Measurements from ENCODE around the gene SBK3. TPM values are rescaled to one million over a fixed set of nuclear protein-coding genes. Genes with fewer than 3 reads are reported as not detected.
A peak's percentile ranks its signal among the peaks of the same experiment; 100 is the strongest.

The SBK3 gene
- polyA plus RNA-seq, 1 of the 3 experiments (the other 2 are of a cell fraction), result 0.03 TPM

DNA sequence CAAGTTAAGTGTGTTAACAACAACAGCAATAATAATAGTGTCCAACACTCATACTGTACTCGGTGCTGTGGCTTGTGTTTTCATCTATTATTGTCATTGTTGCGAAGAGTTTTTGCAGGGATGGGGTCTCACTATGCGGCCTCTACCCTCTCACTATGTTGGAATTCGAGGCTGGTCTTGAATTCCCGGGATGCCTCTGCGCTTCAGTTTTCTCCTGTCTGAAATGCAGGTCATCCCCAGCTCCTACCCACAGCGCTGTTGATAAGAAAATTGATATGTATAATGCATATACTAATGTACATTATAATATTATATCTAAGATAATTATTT, 4.9 kb upstream of the SBK3 start:
- peaks cover 15% of the 10 kb centered on the region for H3F3A ChIP-seq (replicated peaks; ENCODE audit: insufficient read depth)
- no peaks in the 10 kb centered on the region for H4K20me1 ChIP-seq (ENCODE audit: insufficient read depth)
- peak overlapping the region in 1 of 2 experiments; percentile 93; a peak in 2 of 4 replicates for H3K27ac ChIP-seq (ENCODE audit: low read depth in 2 of 2, low read length in 1 of 2)
- TF ChIP-seq, protein P1, sequence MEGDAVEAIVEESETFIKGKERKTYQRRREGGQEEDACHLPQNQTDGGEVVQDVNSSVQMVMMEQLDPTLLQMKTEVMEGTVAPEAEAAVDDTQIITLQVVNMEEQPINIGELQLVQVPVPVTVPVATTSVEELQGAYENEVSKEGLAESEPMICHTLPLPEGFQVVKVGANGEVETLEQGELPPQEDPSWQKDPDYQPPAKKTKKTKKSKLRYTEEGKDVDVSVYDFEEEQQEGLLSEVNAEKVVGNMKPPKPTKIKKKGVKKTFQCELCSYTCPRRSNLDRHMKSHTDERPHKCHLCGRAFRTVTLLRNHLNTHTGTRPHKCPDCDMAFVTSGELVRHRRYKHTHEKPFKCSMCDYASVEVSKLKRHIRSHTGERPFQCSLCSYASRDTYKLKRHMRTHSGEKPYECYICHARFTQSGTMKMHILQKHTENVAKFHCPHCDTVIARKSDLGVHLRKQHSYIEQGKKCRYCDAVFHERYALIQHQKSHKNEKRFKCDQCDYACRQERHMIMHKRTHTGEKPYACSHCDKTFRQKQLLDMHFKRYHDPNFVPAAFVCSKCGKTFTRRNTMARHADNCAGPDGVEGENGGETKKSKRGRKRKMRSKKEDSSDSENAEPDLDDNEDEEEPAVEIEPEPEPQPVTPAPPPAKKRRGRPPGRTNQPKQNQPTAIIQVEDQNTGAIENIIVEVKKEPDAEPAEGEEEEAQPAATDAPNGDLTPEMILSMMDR (IDR thresholded peaks at IDR 0.05), result no peak
- no peak for TF ChIP-seq RAD21 (IDR thresholded peaks at IDR 0.05; ENCODE audit: low read length)
- H3K9me3 ChIP-seq, result no peaks in the 10 kb centered on the region
- no peaks in the 10 kb centered on the region for H3K79me2 ChIP-seq (ENCODE audit: insufficient read depth)
- H3K27me3 ChIP-seq (ENCODE audit: insufficient read depth), result no peaks in the 10 kb centered on the region
- no peak overlapping the region for H3K4me2 ChIP-seq
- peaks cover 2 to 28% of the 10 kb centered on the region in 2 experiments; a peak in 3 of 4 replicates for H3K4me1 ChIP-seq (ENCODE audit: control insufficient read depth in 1 of 2, insufficient read depth in 2 of 2, low read depth in 1 of 2, low read length in 1 of 2)
- WGBS (ENCODE audit: low lambda C conversion rate), result 62% methylated on average over 7 of the region's 7 CpGs
- peak overlapping the region; percentile 62; the same call in 1 of the 2 replicates for H2AFZ ChIP-seq (ENCODE audit: low read depth)
- ChIA-PET CTCF (interaction anchor here (0.7 to 1.4 kb wide), 2 partner anchors 9 to 34 kb away, joined by 3 read pairs; no protein-coding TSS in a partner anchor), POLR2A (no interaction called here)
- no peak for DNase-seq
- peak overlapping the region; percentile 63; the same call in 1 of the 2 replicates for H3K9ac ChIP-seq
- no peaks in the 10 kb centered on the region for H3K9me2 ChIP-seq
- no peaks in the 10 kb centered on the region for H3K36me3 ChIP-seq (replicated peaks in 1 of 2; ENCODE audit: control insufficient read depth in 1 of 2, insufficient read depth in 2 of 2, low read length in 1 of 2)
- no peak overlapping the region for H3K4me3 ChIP-seq (ENCODE audit: low read depth in 2 of 2, low read length in 1 of 2)

DNA sequence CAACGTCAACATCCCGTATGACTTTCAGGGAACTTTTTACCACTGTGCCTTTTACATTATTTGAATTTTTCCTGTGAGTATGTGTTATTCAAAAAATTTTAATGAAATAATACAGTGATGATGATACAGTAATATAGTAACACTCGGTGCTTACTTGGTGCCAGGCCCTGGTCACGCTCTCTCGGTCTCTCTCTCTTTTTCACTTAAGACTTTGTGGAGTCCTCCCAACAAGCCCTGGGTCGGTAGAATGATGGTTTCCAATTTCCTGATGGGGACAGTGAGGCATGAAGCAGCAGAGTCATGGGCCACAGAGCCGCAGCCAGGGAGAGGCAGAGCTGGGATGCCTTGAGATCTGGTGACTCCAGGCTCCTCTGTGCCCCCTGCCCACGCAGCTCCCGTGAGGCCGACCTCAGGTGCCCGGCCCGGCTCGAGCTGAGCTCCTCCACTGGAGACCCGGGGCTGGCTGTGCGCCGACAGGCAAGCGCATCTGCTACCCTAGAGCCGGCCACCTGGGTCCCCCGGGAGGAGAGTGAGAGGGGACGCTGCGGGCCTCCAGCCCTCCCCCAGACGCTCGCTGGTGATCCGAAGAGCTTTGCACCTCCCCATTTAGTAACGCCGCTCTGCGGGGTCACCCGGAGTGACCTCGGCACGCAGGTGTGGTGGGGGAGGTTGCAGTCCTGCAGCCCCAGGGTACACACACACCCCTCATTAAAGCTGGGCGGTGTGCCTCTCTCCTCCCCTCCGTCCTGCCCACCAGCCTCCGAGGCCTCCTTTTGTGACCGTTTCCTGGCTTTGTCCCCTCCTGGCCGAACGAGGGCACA, 4.4 kb upstream of the SBK3 start:
- POLR2A ChIA-PET, result no interaction called here
- Histone ChIP-seq H3K9ac (peak overlapping the region; percentile 63), H3K79me2 (ENCODE audit: insufficient read depth) (no peaks in the 10 kb centered on the region), H3K4me3 (ENCODE audit: low read depth in 2 of 2, low read length in 1 of 2) (no peak overlapping the region), H3K27me3 (ENCODE audit: insufficient read depth) (no peaks in the 10 kb centered on the region), H3F3A (replicated peaks; ENCODE audit: insufficient read depth) (peaks cover 15% of the 10 kb centered on the region), H3K9me2 (no peaks in the 10 kb centered on the region), H3K4me2 (peak overlapping the region; percentile 62), H3K27ac (ENCODE audit: low read depth in 2 of 2, low read length in 1 of 2) (peak overlapping the region in 1 of 2 experiments; percentile 93; a peak in 2 of 4 replicates), H3K36me3 (replicated peaks in 1 of 2; ENCODE audit: control insufficient read depth in 1 of 2, insufficient read depth in 2 of 2, low read length in 1 of 2) (no peaks in the 10 kb centered on the region), H3K9me3 (no peaks in the 10 kb centered on the region), H2AFZ (ENCODE audit: low read depth) (peak overlapping the region; percentile 62), H4K20me1 (ENCODE audit: insufficient read depth) (no peaks in the 10 kb centered on the region), H3K4me1 (ENCODE audit: control insufficient read depth in 1 of 2, insufficient read depth in 2 of 2, low read depth in 1 of 2, low read length in 1 of 2) (peaks cover 2 to 28% of the 10 kb centered on the region in 2 experiments; a peak in 3 of 4 replicates)
- CTCF ChIA-PET, result interaction anchor here (0.7 to 1.4 kb wide), 2 partner anchors 10 to 33 kb away, joined by 3 read pairs; no protein-coding TSS in a partner anchor
- DNase-seq, result no peak
- WGBS (ENCODE audit: low lambda C conversion rate), result 52% methylated on average over 19 of the region's 36 CpGs
- TF ChIP-seq TEAD4 (IDR thresholded peaks at IDR 0.05; ENCODE audit: borderline replicate concordance, insufficient read depth), result 0 out of 2 replicates have a peak, but pooled peaks have one; percentile 14
- no peak for TF ChIP-seq RCOR1 (IDR thresholded peaks at IDR 0.05; ENCODE audit: low read length)
- peak; percentile 48 for TF ChIP-seq TCF12 (IDR thresholded peaks at IDR 0.05)
- no peak for TF ChIP-seq TAF1 (IDR thresholded peaks at IDR 0.05; ENCODE audit: borderline replicate concordance, low read depth, low read length)
- TF ChIP-seq RFX5 (IDR thresholded peaks at IDR 0.05; ENCODE audit: low read length), result no peak
- TF ChIP-seq, protein P2, sequence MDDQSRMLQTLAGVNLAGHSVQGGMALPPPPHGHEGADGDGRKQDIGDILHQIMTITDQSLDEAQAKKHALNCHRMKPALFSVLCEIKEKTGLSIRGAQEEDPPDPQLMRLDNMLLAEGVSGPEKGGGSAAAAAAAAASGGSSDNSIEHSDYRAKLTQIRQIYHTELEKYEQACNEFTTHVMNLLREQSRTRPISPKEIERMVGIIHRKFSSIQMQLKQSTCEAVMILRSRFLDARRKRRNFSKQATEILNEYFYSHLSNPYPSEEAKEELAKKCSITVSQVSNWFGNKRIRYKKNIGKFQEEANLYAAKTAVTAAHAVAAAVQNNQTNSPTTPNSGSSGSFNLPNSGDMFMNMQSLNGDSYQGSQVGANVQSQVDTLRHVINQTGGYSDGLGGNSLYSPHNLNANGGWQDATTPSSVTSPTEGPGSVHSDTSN (IDR thresholded peaks at IDR 0.05), result peak; percentile 46
- TF ChIP-seq, protein P3, sequence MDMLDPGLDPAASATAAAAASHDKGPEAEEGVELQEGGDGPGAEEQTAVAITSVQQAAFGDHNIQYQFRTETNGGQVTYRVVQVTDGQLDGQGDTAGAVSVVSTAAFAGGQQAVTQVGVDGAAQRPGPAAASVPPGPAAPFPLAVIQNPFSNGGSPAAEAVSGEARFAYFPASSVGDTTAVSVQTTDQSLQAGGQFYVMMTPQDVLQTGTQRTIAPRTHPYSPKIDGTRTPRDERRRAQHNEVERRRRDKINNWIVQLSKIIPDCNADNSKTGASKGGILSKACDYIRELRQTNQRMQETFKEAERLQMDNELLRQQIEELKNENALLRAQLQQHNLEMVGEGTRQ (IDR thresholded peaks at IDR 0.05; ENCODE audit: borderline replicate concordance, low read depth, low read length), result no peak
- TF ChIP-seq SMC3 (IDR thresholded peaks at IDR 0.05; ENCODE audit: low read depth, low read length), result no peak
- TF ChIP-seq NRF1 (IDR thresholded peaks at IDR 0.05; ENCODE audit: low read depth, low read length), result no peak
- TF ChIP-seq JUND (IDR thresholded peaks at IDR 0.05), result peak; percentile 76
- no peak for TF ChIP-seq ELF1 (IDR thresholded peaks at IDR 0.05)
- TF ChIP-seq, protein P4, sequence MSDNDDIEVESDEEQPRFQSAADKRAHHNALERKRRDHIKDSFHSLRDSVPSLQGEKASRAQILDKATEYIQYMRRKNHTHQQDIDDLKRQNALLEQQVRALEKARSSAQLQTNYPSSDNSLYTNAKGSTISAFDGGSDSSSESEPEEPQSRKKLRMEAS (IDR thresholded peaks at IDR 0.05; ENCODE audit: low read depth), result 0 out of 2 replicates have a peak, but pooled peaks have one; percentile 29
- TF ChIP-seq NFIC (IDR thresholded peaks at IDR 0.05; ENCODE audit: borderline replicate concordance), result no peak
- TF ChIP-seq, protein P5, sequence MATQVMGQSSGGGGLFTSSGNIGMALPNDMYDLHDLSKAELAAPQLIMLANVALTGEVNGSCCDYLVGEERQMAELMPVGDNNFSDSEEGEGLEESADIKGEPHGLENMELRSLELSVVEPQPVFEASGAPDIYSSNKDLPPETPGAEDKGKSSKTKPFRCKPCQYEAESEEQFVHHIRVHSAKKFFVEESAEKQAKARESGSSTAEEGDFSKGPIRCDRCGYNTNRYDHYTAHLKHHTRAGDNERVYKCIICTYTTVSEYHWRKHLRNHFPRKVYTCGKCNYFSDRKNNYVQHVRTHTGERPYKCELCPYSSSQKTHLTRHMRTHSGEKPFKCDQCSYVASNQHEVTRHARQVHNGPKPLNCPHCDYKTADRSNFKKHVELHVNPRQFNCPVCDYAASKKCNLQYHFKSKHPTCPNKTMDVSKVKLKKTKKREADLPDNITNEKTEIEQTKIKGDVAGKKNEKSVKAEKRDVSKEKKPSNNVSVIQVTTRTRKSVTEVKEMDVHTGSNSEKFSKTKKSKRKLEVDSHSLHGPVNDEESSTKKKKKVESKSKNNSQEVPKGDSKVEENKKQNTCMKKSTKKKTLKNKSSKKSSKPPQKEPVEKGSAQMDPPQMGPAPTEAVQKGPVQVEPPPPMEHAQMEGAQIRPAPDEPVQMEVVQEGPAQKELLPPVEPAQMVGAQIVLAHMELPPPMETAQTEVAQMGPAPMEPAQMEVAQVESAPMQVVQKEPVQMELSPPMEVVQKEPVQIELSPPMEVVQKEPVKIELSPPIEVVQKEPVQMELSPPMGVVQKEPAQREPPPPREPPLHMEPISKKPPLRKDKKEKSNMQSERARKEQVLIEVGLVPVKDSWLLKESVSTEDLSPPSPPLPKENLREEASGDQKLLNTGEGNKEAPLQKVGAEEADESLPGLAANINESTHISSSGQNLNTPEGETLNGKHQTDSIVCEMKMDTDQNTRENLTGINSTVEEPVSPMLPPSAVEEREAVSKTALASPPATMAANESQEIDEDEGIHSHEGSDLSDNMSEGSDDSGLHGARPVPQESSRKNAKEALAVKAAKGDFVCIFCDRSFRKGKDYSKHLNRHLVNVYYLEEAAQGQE (IDR thresholded peaks at IDR 0.05; ENCODE audit: low read depth, low read length), result no peak
- no peak for TF ChIP-seq FOXJ3 (CRISPR knock-in tag; IDR thresholded peaks at IDR 0.05)
